Activated T-helper 9 cell treated with anti-CD3 and anti-CD28 coated beads, Interleukin-2, amount 50 U/mL, for 16 hours (primary cell): ENCODE data around the gene FANCG.

Experiments
- DNase-seq: peaks from one replicate; pipeline ENCODE4 v3.0.0-alpha.2; 2020; ENCODE audit warnings: low read depth

Gene FANCG

DNA sequence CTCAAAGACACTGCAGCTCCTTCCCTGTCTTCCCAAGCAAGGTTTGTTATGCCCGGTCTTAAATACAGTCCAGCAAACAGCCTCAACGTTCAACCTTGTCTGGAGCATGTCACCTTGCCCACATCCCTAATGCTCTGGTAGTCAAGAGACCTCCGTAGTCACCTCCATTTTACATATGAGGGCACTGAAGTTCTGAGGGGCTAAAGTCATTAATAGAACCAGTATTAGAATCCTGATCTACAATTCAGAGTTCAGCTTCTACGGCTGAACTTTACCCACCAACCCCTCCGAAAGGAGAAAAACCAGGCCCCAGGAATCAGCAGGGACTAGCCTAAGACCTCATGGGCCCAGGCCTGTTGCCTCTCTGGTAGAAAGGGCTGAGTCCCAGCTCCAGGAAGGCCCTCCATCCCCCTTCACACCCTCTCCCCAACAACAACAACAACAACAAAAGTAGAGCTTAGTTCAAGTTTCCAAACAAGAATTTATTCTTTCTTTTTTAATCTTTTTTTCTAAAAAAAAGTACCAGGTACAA lies 24.0 kb upstream of the FANCG start:
- DNase-seq = no peak

- DNase-seq = peak; percentile 89
Observed at GRCh38 chr9:35102769-35103659, 23.3 kb upstream of the FANCG start, which contains the start of gene STOML2. Gene STOML2, minus strand, starts transcription at chr9:35103131. Its CDS starts 37 bp downstream, at chr9:35103094.

DNA sequence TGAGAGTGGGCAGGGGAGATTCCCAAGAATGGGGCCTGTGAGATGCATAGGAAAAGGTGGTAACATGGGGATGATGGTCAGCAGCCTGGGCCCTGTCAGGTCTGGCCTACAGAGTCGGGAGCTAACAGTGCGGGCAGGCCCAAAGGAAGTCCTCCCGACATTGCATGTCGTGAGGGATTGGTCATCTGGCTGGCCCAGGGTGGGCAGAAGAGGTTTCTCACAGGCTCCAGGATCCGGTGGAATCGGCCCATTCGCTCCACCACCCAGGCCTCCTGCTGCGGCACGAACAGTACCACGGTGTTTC lies 22.7 kb upstream of the FANCG start:
- no peak for DNase-seq

DNA sequence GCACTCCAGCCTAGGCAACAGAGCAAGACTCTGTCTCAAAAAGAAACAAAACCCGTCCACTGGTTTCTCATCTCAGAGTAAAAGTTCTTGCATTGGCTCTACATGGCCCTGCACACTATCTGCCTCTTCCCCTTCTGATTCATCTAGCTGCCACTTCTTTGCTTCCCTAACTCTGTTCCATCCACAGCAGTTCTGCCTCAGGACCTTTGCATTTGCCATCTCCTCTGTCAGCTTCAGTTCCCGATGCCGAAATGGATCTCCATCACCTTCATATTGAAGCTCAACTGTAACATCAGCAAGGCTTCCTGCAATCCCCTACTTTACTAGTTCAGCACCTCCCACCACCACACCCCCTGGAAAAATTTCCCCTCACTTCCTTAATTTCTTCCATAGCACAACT lies 17.8 kb upstream of the FANCG start:
- DNase-seq = no peak

DNA sequence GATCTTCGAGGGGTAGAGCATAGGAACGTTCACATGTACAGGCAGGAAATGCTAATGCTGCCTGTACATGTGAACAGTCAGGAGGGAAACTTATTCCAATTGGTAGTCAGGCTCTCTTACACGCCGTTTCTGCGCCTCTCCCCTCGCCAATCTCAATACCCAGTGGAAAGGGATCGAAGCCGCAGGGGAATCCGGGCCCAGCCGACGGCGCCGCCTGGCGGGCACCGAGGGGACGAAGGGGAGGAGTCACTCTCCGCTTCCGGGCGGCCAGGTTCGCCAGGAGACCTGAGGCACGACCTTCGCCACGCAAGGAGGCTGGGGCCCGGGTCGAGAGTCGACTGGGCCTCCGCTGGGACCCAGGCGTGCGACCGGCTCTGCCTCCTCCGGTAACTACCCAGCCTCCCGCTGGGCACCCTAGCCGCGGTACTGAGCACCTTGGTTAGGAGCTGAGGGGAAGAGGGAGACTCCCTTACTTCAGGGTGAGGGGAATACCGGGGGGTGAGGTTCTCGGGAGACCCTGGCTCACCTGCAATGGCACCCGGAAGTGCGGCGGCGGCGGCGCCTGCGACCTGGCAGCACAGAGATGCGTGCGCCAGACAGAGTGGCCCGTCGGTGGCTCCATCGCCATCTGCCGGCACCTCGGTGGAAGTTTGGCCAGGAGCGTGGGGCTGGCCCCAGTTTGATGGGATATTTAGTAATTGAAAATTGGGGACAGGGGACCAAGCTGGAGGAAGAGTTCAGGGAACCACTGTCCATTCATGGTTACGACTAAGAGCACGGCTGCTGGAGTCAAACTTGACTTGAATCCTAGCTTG lies 16.5 kb upstream of the FANCG start, which contains the start of gene PIGO:
TSS of gene PIGO (minus strand) at position 557 of the 815 bp plus-strand sequence. CDS start 1,026 bp downstream, outside the sequence.
- DNase-seq = peak; percentile 86

- no peak for DNase-seq
Observed at GRCh38 chr9:35091536-35091935, 11.8 kb upstream of the FANCG start.

DNA sequence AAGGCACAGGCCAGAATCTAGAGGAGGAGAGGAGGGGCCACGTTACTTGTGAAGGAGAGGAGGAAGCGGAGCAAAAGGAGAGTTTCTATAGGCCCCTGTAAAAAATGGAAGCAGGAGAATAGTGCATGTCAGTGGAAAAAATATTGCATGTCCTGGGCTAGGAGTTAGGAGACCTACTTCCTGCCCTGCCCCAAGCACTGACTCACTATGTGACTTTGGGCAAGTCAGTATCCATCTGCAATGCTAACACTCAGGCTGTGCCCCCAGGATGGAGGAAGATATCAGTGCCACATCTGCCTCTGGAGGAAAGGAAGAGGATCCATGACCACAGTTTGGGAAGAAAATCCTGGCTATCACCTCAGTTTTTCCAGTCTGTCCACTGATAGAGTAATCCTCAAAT lies 9.7 kb upstream of the FANCG start:
- DNase-seq = no peak

GRCh38 chr9:35085078-35085477 lies 5.3 kb upstream of the FANCG start:
- DNase-seq = no peak

- DNase-seq = no peak
Observed at GRCh38 chr9:35079041-35079425, 709 bp downstream of the FANCG start.

DNA sequence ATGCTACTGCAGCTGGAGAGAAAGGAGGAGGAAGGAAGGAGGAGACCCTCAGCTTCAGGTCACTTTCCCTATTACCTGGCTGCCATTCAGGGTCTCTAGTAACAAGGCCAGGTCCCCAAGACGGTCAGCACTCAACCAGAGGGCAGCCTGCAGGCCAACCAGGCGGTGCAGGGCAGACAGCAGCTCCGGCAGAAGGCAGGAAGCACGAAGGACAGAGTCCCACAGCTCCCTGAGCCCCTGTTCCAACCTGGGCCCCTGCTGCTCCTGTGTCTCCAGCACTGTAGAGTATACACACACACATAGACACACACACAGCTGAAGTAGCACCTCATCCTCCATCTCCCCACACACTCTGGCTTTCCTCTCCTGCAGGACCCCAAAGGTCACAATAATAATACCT lies 1.7 kb downstream of the FANCG start:
- DNase-seq = no peak

- no peak for DNase-seq
Observed at GRCh38 chr9:35076848-35077247, 2.9 kb downstream of the FANCG start.

- DNase-seq = no peak
Observed at GRCh38 chr9:35075358-35075757, 4.4 kb downstream of the FANCG start.

DNA sequence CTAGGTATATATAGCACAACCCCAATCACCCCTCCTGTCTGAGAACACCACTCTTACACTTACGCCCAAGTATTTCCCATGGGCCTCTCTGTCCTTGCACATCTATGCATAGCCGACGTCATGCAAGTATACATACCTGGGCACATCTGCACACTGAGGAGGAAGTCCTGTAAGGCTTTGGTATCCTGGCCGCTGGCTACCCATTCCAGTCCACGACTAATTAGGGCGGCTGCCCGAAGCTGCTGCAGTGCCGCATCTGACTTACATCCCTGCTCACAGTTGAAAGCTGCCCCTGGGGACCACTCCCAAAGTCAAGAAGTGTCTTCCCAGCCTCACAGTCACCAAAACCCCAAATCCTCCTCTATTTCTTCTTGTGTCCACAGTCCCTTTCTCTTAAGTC lies 5.0 kb downstream of the FANCG start:
- no peak for DNase-seq

- DNase-seq = no peak
Observed at GRCh38 chr9:35074141-35074540, 5.6 kb downstream of the FANCG start.

- DNase-seq = no peak
Observed at GRCh38 chr9:35073279-35073612, 6.5 kb downstream of the FANCG start.

- peak; percentile 96 for DNase-seq
Observed at GRCh38 chr9:35072461-35073278, 7.1 kb downstream of the FANCG start, which contains the start of gene VCP. Gene VCP, minus strand, starts transcription at chr9:35072625. Its CDS starts 272 bp downstream, at chr9:35072353.

DNA sequence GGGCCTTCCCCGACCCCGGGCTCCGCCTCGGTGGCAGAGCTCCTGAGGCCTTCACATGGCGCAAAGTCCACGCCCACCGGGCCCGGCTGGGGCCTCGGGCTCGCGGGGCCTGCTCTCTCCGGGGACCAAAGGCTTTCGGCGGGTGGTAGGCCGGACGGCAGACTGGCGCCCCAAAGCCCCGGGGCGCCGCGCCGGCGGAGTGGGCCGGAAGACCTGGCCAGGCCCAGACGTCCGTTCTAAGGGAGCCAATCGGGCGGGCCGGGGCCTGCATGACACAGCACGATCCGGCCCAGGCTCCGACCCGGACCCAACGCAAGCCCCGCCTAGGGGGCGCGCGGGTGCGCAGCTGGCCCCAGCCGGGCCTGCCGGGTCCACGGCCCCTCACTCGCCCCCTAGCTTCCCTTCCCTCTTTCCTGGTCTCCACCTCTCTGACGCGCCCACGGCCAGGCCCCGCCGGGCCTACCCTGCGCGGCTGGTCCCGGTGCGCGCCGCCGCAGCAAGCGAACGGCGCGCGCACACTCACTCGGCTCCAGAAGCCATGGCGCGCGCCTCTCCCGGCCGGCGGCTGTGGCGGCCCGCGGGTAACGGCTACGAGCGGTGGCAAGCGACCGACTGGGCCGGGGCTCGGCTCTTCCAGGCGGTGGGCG lies 7.8 kb downstream of the FANCG start:
- DNase-seq = peak; percentile 61

GRCh38 chr9:35070823-35071813 lies 8.6 kb downstream of the FANCG start:
- DNase-seq = no peak

- DNase-seq = no peak
Observed at GRCh38 chr9:35069020-35069419, 10.7 kb downstream of the FANCG start.

GRCh38 chr9:35067056-35067455 lies 12.7 kb downstream of the FANCG start:
- DNase-seq = no peak
